Measurements from ENCODE around the gene POLE. TPM values are rescaled to one million over a fixed set of nuclear protein-coding genes. Genes with fewer than 3 reads are reported as not detected.

The POLE gene
- polyA plus RNA-seq, 1 of the 3 experiments (the other 2 are of a cell fraction) = 20.1 TPM

DNA sequence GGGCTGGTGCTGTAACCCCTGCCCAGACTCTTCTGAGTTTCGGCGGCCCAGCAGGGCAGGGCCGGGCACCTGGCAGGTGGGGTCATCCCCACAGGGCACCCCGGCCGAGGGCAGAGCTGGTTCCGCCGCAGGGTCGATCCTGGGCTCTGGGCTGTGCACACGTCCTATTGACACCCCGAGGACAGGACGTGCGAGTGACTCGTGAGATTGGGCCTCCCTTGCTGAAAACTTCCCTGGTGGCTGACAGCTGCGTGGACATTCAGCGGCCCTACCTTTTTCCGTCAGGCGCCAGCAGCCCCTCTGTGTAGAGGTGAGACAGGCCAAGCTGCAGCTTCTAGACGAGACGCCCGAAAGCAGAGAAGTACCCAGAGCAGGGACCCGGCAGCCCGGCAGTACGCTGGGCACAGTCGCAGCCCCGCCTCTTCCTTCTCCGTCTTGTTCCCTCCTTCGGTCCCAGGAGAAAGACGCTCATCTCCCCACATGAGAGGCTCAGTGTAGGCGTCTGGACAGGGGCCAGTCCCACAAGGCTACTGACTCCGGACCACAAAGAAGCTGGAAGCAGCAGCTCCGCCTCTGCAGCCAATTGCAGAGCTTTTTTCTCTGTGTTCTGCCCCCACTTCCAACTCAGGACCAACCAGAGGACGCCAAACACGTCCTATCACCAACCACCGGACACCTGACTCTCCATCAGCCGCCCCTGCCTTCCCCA is 76.9 kb downstream of the POLE start, which contains the start of gene LRCOL1:
Gene LRCOL1 (minus strand): TSS at position 532 of the 709 bp plus-strand sequence. CDS start 4,331 bp downstream, outside the sequence.
- DNase-seq = peak; percentile 59
- Histone ChIP-seq H3K4me2 (peak within 1 kb of the TSS; percentile 70), H3K27ac (ENCODE audit: low read depth in 2 of 2, low read length in 1 of 2) (no peak within 1 kb of the TSS), H2AFZ (ENCODE audit: low read depth) (peak within 1 kb of the TSS; percentile 52; the same call in 1 of the 2 replicates), H3K4me1 (ENCODE audit: control insufficient read depth in 1 of 2, insufficient read depth in 2 of 2, low read depth in 1 of 2, low read length in 1 of 2) (peaks cover 0 to 13% of the 10 kb centered on the region in 2 experiments; a peak in 1 of 4 replicates), H3K27me3 (ENCODE audit: insufficient read depth) (peaks cover 60% of the 10 kb centered on the region), H3K9ac (no peak within 1 kb of the TSS), H4K20me1 (ENCODE audit: insufficient read depth) (no peaks in the 10 kb centered on the region), H3K79me2 (ENCODE audit: insufficient read depth) (no peaks in the 10 kb centered on the region), H3F3A (replicated peaks; ENCODE audit: insufficient read depth) (peaks cover 6% of the 10 kb centered on the region), H3K9me2 (no peaks in the 10 kb centered on the region), H3K4me3 (ENCODE audit: low read depth in 2 of 2, low read length in 1 of 2) (peak within 1 kb of the TSS; percentile 14 to 36; a peak in 3 of 4 replicates), H3K36me3 (replicated peaks in 1 of 2; ENCODE audit: control insufficient read depth in 1 of 2, insufficient read depth in 2 of 2, low read length in 1 of 2) (no peaks in the 10 kb centered on the region), H3K9me3 (no peaks in the 10 kb centered on the region)
- TF ChIP-seq, protein P1, sequence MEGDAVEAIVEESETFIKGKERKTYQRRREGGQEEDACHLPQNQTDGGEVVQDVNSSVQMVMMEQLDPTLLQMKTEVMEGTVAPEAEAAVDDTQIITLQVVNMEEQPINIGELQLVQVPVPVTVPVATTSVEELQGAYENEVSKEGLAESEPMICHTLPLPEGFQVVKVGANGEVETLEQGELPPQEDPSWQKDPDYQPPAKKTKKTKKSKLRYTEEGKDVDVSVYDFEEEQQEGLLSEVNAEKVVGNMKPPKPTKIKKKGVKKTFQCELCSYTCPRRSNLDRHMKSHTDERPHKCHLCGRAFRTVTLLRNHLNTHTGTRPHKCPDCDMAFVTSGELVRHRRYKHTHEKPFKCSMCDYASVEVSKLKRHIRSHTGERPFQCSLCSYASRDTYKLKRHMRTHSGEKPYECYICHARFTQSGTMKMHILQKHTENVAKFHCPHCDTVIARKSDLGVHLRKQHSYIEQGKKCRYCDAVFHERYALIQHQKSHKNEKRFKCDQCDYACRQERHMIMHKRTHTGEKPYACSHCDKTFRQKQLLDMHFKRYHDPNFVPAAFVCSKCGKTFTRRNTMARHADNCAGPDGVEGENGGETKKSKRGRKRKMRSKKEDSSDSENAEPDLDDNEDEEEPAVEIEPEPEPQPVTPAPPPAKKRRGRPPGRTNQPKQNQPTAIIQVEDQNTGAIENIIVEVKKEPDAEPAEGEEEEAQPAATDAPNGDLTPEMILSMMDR (IDR thresholded peaks at IDR 0.05) = no peak
- TF ChIP-seq, protein P2, sequence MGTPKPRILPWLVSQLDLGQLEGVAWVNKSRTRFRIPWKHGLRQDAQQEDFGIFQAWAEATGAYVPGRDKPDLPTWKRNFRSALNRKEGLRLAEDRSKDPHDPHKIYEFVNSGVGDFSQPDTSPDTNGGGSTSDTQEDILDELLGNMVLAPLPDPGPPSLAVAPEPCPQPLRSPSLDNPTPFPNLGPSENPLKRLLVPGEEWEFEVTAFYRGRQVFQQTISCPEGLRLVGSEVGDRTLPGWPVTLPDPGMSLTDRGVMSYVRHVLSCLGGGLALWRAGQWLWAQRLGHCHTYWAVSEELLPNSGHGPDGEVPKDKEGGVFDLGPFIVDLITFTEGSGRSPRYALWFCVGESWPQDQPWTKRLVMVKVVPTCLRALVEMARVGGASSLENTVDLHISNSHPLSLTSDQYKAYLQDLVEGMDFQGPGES (IDR thresholded peaks at IDR 0.05; ENCODE audit: low read depth, low read length) = no peak
- TF ChIP-seq RXRA (IDR thresholded peaks at IDR 0.05; ENCODE audit: borderline replicate concordance, low read depth) (no peak), NRF1 (IDR thresholded peaks at IDR 0.05; ENCODE audit: low read depth, low read length) (no peak), TAF1 (IDR thresholded peaks at IDR 0.05; ENCODE audit: borderline replicate concordance, low read depth, low read length) (no peak), TEAD4 (IDR thresholded peaks at IDR 0.05; ENCODE audit: borderline replicate concordance, insufficient read depth) (no peak), MEF2A (IDR thresholded peaks at IDR 0.05; ENCODE audit: borderline replicate concordance, low read depth) (no peak), YY1 (IDR thresholded peaks at IDR 0.05; ENCODE audit: low read depth) (no peak), EP300 (IDR thresholded peaks at IDR 0.05; ENCODE audit: borderline replicate concordance in 1 of 2, low read depth in 1 of 2, low read length in 1 of 2) (no peak), RFX5 (IDR thresholded peaks at IDR 0.05; ENCODE audit: low read length) (no peak), RAD21 (IDR thresholded peaks at IDR 0.05; ENCODE audit: low read length) (no peak), FOXM1 (IDR thresholded peaks at IDR 0.05; ENCODE audit: low read depth) (no peak), CHD2 (IDR thresholded peaks at IDR 0.05; ENCODE audit: low read length, partially characterized antibody) (no peak), SIN3A (IDR thresholded peaks at IDR 0.05; ENCODE audit: borderline replicate concordance, low read depth, low read length) (no peak), EZH2phosphoT487 (IDR thresholded peaks at IDR 0.05; ENCODE audit: borderline replicate concordance, low read depth) (no peak), ELF1 (IDR thresholded peaks at IDR 0.05) (no peak), GABPA (IDR thresholded peaks at IDR 0.05; ENCODE audit: low read depth) (no peak)
- TF ChIP-seq, protein P3, sequence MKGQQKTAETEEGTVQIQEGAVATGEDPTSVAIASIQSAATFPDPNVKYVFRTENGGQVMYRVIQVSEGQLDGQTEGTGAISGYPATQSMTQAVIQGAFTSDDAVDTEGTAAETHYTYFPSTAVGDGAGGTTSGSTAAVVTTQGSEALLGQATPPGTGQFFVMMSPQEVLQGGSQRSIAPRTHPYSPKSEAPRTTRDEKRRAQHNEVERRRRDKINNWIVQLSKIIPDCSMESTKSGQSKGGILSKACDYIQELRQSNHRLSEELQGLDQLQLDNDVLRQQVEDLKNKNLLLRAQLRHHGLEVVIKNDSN (IDR thresholded peaks at IDR 0.05; ENCODE audit: borderline replicate concordance, low read depth) = no peak
- TF ChIP-seq, protein P4, sequence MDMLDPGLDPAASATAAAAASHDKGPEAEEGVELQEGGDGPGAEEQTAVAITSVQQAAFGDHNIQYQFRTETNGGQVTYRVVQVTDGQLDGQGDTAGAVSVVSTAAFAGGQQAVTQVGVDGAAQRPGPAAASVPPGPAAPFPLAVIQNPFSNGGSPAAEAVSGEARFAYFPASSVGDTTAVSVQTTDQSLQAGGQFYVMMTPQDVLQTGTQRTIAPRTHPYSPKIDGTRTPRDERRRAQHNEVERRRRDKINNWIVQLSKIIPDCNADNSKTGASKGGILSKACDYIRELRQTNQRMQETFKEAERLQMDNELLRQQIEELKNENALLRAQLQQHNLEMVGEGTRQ (IDR thresholded peaks at IDR 0.05; ENCODE audit: borderline replicate concordance, low read depth, low read length) = no peak
- ChIA-PET POLR2A (no interaction called here), CTCF (interaction anchor here (1.0 to 7.2 kb wide), 6 partner anchors 8 to 195 kb away, joined by 3 to 122 read pairs (median 10); no protein-coding TSS in a partner anchor)
- 13% methylated on average over 7 of the region's 35 CpGs for WGBS (ENCODE audit: low lambda C conversion rate)

Data from SK-N-SH (cell line).